Omental fat pad (tissue), 4 donors: ENCODE data around the gene EP400. TPM values are rescaled to one million over a fixed set of nuclear protein-coding genes. Genes with fewer than 3 reads are reported as not detected.

ENCODE experiments used
- ATAC-seq: fragments of 150-250 bp; one replicate; pipeline ENCODE4 v1.9.1; 2016; ENCODE audit warnings: mild to moderate bottlenecking, moderate library complexity; ENCODE audit not compliant: low FRiP score
- DNase-seq: peaks from one replicate; pipeline ENCODE4 v3.0.0-alpha.2; 2019; ENCODE audit warnings: low spot score
- CTCF ChIP-seq, 3 donors: fragments of 450-650 bp; IDR thresholded peaks; one replicate each; pipeline ENCODE4 v1.5.1; 2016 to 2017; ENCODE audit warnings: antibody characterized with exemption in 3 of 3, mild to moderate bottlenecking in 3 of 3, moderate library complexity in 2 of 3
- total RNA-seq, 4 donors: library from RNA; depleted of rRNA; stranded (reverse); fragments of >200 nt; gene quantifications; one replicate each; pipeline ENCODE4 v1.1.0, GENCODE V29; 2016

The EP400 gene
- total RNA-seq, 4 donors from 2014 or later, result 16.1 to 34.2 (median 24.7) TPM

GRCh38 chr12:132061197-132061596, 111.5 kb downstream of the EP400 start:
- DNase-seq (no peak), ATAC-seq (no peak)
- TF ChIP-seq CTCF (IDR thresholded peaks at IDR 0.05), result no peak

- ATAC-seq (no peak), DNase-seq (no peak)
- no peak for TF ChIP-seq CTCF (IDR thresholded peaks at IDR 0.05)
Measured at GRCh38 chr12:132061641-132062430, 112.1 kb downstream of the EP400 start.

GRCh38 chr12:132062481-132062880, 112.7 kb downstream of the EP400 start:
- no peak for TF ChIP-seq CTCF (IDR thresholded peaks at IDR 0.05)
- ATAC-seq (no peak), DNase-seq (no peak)

- no peak for TF ChIP-seq CTCF (IDR thresholded peaks at IDR 0.05)
- ATAC-seq (no peak), DNase-seq (no peak)
Measured at GRCh38 chr12:132063491-132063890, 113.7 kb downstream of the EP400 start.

GRCh38 chr12:132064631-132065030, 114.9 kb downstream of the EP400 start:
- no peak for ATAC-seq

GRCh38 chr12:132065203-132065602, 115.5 kb downstream of the EP400 start:
- ATAC-seq (no peak), DNase-seq (no peak)
- no peak for TF ChIP-seq CTCF (IDR thresholded peaks at IDR 0.05)

More at GRCh38 chr12:132064631-132065030, 114.9 kb downstream of the EP400 start:
- no peak for DNase-seq
- TF ChIP-seq CTCF (IDR thresholded peaks at IDR 0.05), result no peak
